HepG2 (cell line): ENCODE measurements around the gene PLEKHH1. TPM values are rescaled to one million over a fixed set of nuclear protein-coding genes. Genes with fewer than 3 reads are reported as not detected.

Experiments used
- ATAC-seq: fragments of 200-7000 bp; cut with Tn5 transposase; 3 replicates; pipeline ENCODE4 v1.9.1; 2020; ENCODE audit warnings: mild to moderate bottlenecking, moderate library complexity
- BruUV-seq: library from RNA; stranded (reverse); fragments of 400-500 nt; replicated peaks from 2 replicates; lab custom pipeline; 2021; lab: Mats Ljungman, UMichigan
- CTCF ChIA-PET: fragments of 300-600 bp; formaldehyde crosslinking; extraction: SDS; loops from one replicate; lab custom pipeline; 2021; ENCODE audit warnings: low total read pairs, inconsistent platforms, low intra/inter-chr PET ratio; lab: Yijun Ruan, JAX
- POLR2A ChIA-PET: fragments of 350-600 bp; sonication (Branson Sonifier 250); formaldehyde crosslinking; loops from one replicate; lab custom pipeline; 2020; ENCODE audit warnings: antibody characterized with exemption, inconsistent platforms; lab: Yijun Ruan, JAX
- DNase-seq: peaks from one replicate; pipeline ENCODE4 v3.0.0-alpha.2; 2015; ENCODE audit warnings: low spot score
- FAIRE-seq: peaks from 3 replicates; lab custom pipeline; 2011; peaks lifted over from hg19 to GRCh38; lab: Jason Lieb, UNC
- H2AFZ ChIP-seq: one replicate; pipeline ENCODE4 v1.6.1; 2011; ENCODE audit warnings: low read length, inconsistent platforms
- H3K27ac ChIP-seq: fragments of 300-600 bp; 3 replicates; pipeline ENCODE4 v1.8.0; 2011; ENCODE audit warnings: mixed run types, mild to moderate bottlenecking, mixed read lengths, low read length, inconsistent platforms; ENCODE audit not compliant: insufficient read depth; ENCODE audit errors: extremely low read length
- H3K27me3 ChIP-seq, 2 experiments: fragments of 200-600 bp in 1 of 2; 2 replicates in 1 of 2; 3 replicates in 1 of 2; pipeline versions ENCODE4 v1.6.0 to v1.8.0; 2011; ENCODE audit warnings: low read length in 2 of 2, mild to moderate bottlenecking in 2 of 2, moderate library complexity in 2 of 2, inconsistent platforms in 1 of 2; ENCODE audit not compliant: insufficient read depth in 2 of 2, control insufficient read depth in 1 of 2
- H3K36me3 ChIP-seq, 2 experiments: fragments of 200-600 bp in 1 of 2; replicated peaks in 1 of 2; 2 replicates in 1 of 2; 3 replicates in 1 of 2; pipeline versions ENCODE4 v1.5.1 to v1.8.0; 2011; ENCODE audit warnings: low read length in 2 of 2, inconsistent platforms in 1 of 2; ENCODE audit not compliant: insufficient read depth in 2 of 2, control insufficient read depth in 1 of 2
- H3K4me1 ChIP-seq: 2 replicates; pipeline ENCODE4 v1.5.1; 2012; ENCODE audit warnings: low read length, inconsistent platforms; ENCODE audit not compliant: insufficient read depth
- H3K4me2 ChIP-seq: 2 replicates; pipeline ENCODE4 v1.6.0; 2011; ENCODE audit warnings: low read depth, low read length, inconsistent platforms
- H3K4me3 ChIP-seq, 3 experiments: fragments of 200-600 bp in 1 of 3; sonication (generic), shearing (Covaris generic) in 1 of 3; replicated peaks in 1 of 3; 2 replicates each; pipeline ENCODE4 v1.5.1; 2011 to 2016; ENCODE audit warnings: low read length in 3 of 3, inconsistent platforms in 2 of 3, low read depth in 2 of 3, mild to moderate bottlenecking in 2 of 3, control low read depth in 1 of 3, mixed read lengths in 1 of 3; ENCODE audit not compliant: insufficient read depth in 1 of 3
- H3K79me2 ChIP-seq: one replicate; pipeline ENCODE4 v1.6.1; 2011; ENCODE audit warnings: low read length, inconsistent platforms; ENCODE audit not compliant: insufficient read depth
- H3K9ac ChIP-seq: 2 replicates; pipeline ENCODE4 v1.6.0; 2011; ENCODE audit warnings: mild to moderate bottlenecking, low read depth, low read length, inconsistent platforms; ENCODE audit not compliant: insufficient read depth
- H3K9me3 ChIP-seq: 2 replicates; pipeline ENCODE4 v1.5.1; 2012; ENCODE audit warnings: mild to moderate bottlenecking, low read length
- H4K20me1 ChIP-seq: 2 replicates; pipeline ENCODE4 v1.6.0; 2011; ENCODE audit warnings: inconsistent platforms, mild to moderate bottlenecking, low read length, moderate library complexity; ENCODE audit not compliant: insufficient read depth
- KLF16 ChIP-seq, 2 experiments: sonication (generic) in 1 of 2; formaldehyde crosslinking in 1 of 2; IDR thresholded peaks; 2 replicates each; pipeline versions ENCODE4 v1.6.1 to v1.8.0; 2016 to 2023; ENCODE audit warnings: missing genetic modification reagents in 2 of 2, missing compliant biosample characterization in 1 of 2
- MAFK ChIP-seq, 2 experiments: IDR thresholded peaks in 1 of 2; conservative IDR thresholded peaks in 1 of 2; 2 replicates each; pipeline ENCODE4 v1.6.1; 2011; ENCODE audit warnings: improper control_type of control experiment in 2 of 2, low read length in 2 of 2
- MBD4 ChIP-seq: IDR thresholded peaks from 2 replicates; pipeline ENCODE4 v1.6.1; 2012; ENCODE audit warnings: low read length, inconsistent platforms, borderline replicate concordance
- MTA3 ChIP-seq: sonication (generic); formaldehyde crosslinking; IDR thresholded peaks from 2 replicates; pipeline ENCODE4 v1.4.0; 2020; ENCODE audit warnings: missing genetic modification reagents
- NFE2L1 ChIP-seq: sonication (generic); formaldehyde crosslinking; IDR thresholded peaks from 2 replicates; pipeline ENCODE4 v1.4.0; 2020; ENCODE audit warnings: missing genetic modification reagents, mild to moderate bottlenecking, borderline replicate concordance
- SMYD3 ChIP-seq: sonication (generic); formaldehyde crosslinking; IDR thresholded peaks from 2 replicates; pipeline ENCODE4 v1.8.1; 2023; ENCODE audit warnings: mild to moderate bottlenecking, missing genetic modification reagents
- ZBTB4 ChIP-seq: sonication (generic); formaldehyde crosslinking; IDR thresholded peaks from 2 replicates; pipeline ENCODE4 v1.4.0; 2020; ENCODE audit warnings: missing genetic modification reagents, mild to moderate bottlenecking, borderline replicate concordance
- ZBTB49 ChIP-seq: sonication (generic); formaldehyde crosslinking; IDR thresholded peaks from 2 replicates; pipeline ENCODE4 v1.4.0; 2020; ENCODE audit warnings: missing genetic modification reagents, borderline replicate concordance
- ZFP62 ChIP-seq: sonication (generic); formaldehyde crosslinking; IDR thresholded peaks from 2 replicates; pipeline ENCODE4 v1.4.0; 2020; ENCODE audit warnings: missing genetic modification reagents
- ZNF274 ChIP-seq: sonication (generic); formaldehyde crosslinking; IDR thresholded peaks from 2 replicates; pipeline ENCODE4 v1.5.1; 2020; ENCODE audit warnings: mild to moderate bottlenecking, missing genetic modification reagents
- ZNF33A ChIP-seq: sonication (generic); formaldehyde crosslinking; IDR thresholded peaks from 2 replicates; pipeline ENCODE4 v1.5.1; 2020; ENCODE audit warnings: missing genetic modification reagents, mild to moderate bottlenecking, moderate library complexity, borderline replicate concordance
- ZNF652 ChIP-seq: IDR thresholded peaks from 2 replicates; pipeline ENCODE4 v1.6.1; 2016; ENCODE audit warnings: low read depth, borderline replicate concordance
- WGBS: methylation state at CpG from one replicate; pipeline ENCODE4 v1.1.6; 2017; ENCODE audit warnings: low lambda C conversion rate; 5-methylcytosine and 5-hydroxymethylcytosine counted together
- in situ Hi-C: cut with HindIII; loops from 2 replicates; pipeline ENCODE4 v1.10.0; 2017; ENCODE audit warnings: low pct_unique_long_range_greater_than_20kb; ENCODE audit not compliant: extremely low pct_ligation_motif_present
- intact Hi-C: fragments of 100-400 bp; cut with micrococcal nuclease; formaldehyde crosslinking; loops from one replicate; pipeline ENCODE4 v1.10.0; 2022; ENCODE audit not compliant: unreplicated experiment
- polyA plus RNA-seq, 8 experiments: library from polyadenylated mRNA; depleted of rRNA in 3 of 8; stranded (reverse) in 7 of 8; unstranded in 1 of 8; fragments of >200 nt; fragmentation: Illumina TruSeq in 4 of 8; extraction: Trizol in 4 of 8; gene quantifications; 2 replicates each; pipeline versions ENCODE4 v1.2.1 to v1.2.3, GENCODE V29; 2011 to 2016; ENCODE audit warnings: low read depth in 4 of 8, missing spikeins in 1 of 8, mixed read lengths in 1 of 8; ENCODE audit not compliant: insufficient read depth in 1 of 8
- total RNA-seq, 5 experiments: library from RNA; depleted of rRNA; stranded (reverse); fragments of >200 nt; fragmentation: Illumina TruSeq; extraction: Trizol; gene quantifications; 2 replicates each; pipeline ENCODE4 v1.2.3, GENCODE V29; 2016; ENCODE audit warnings: low read depth in 1 of 5
- TF ChIP-seq, protein P1 (sequence below): sonication (generic); formaldehyde crosslinking; IDR thresholded peaks from 2 replicates; pipeline ENCODE4 v1.8.1; 2023; ENCODE audit warnings: missing genetic modification reagents, mild to moderate bottlenecking, borderline replicate concordance
- TF ChIP-seq, protein P2 (sequence below): fragments of 450-650 bp; IDR thresholded peaks from 2 replicates; pipeline ENCODE4 v1.6.1; 2016

Gene PLEKHH1
- total and polyA plus RNA-seq, 2 of the 13 experiments (the other 11 are each of a cell fraction or from before 2014, with no cell fraction given), result 8.6 to 15.8 TPM

DNA sequence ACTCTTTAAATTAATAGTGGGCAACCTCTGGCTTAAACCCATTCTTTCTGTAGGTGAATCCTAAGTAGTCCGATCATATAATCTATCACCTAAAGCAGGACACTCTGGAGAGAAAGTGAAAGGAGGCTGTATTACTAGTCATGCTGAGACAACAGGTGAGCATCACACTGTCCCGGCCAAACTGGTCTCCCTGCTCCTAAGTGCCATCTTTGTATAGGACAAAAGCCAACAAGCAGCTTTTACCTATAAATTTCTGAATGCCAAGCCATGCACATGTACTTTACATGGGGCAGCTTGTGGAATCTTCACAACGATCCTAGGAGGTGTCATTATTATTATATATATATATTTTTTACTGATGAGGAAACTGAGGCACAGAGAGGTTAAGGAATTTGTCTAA, 18.0 kb downstream of the PLEKHH1 start (continued):
- no peak for TF ChIP-seq ZBTB4 (CRISPR knock-in tag)
- no peak for TF ChIP-seq MBD4
- no peak for TF ChIP-seq ZFP62 (CRISPR knock-in tag)
- no peak for TF ChIP-seq ZNF33A (CRISPR knock-in tag)
- TF ChIP-seq ZBTB49 (CRISPR knock-in tag), result no peak
- TF ChIP-seq MTA3 (CRISPR knock-in tag), result no peak

- H3K4me3 ChIP-seq, result no peak overlapping the region
- no peak for ATAC-seq
- no peaks in the 10 kb centered on the region for H3K27me3 ChIP-seq
- TF ChIP-seq, protein P1, sequence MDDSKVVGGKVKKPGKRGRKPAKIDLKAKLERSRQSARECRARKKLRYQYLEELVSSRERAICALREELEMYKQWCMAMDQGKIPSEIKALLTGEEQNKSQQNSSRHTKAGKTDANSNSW (CRISPR knock-in tag), result no peak
- TF ChIP-seq NFE2L1 (CRISPR knock-in tag) (no peak), KLF16 (CRISPR knock-in tag; IDR thresholded peaks at IDR 0.05) (no peak), ZNF274 (no peak), ZNF652 (CRISPR knock-in tag) (no peak), SMYD3 (CRISPR knock-in tag) (no peak), MAFK (conservative IDR thresholded peaks at IDR 0.05 in 1 of 2, IDR thresholded peaks at IDR 0.05 in 1 of 2; ENCODE audit: low read length in 2 of 2) (no peak)
- TF ChIP-seq, protein P2, sequence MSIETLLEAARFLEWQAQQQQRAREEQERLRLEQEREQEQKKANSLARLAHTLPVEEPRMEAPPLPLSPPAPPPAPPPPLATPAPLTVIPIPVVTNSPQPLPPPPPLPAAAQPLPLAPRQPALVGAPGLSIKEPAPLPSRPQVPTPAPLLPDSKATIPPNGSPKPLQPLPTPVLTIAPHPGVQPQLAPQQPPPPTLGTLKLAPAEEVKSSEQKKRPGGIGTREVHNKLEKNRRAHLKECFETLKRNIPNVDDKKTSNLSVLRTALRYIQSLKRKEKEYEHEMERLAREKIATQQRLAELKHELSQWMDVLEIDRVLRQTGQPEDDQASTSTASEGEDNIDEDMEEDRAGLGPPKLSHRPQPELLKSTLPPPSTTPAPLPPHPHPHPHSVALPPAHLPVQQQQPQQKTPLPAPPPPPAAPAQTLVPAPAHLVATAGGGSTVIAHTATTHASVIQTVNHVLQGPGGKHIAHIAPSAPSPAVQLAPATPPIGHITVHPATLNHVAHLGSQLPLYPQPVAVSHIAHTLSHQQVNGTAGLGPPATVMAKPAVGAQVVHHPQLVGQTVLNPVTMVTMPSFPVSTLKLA, result no peak
Observed at GRCh38 chr14:67551940-67552339, 18.9 kb downstream of the PLEKHH1 start.

More at GRCh38 chr14:67551940-67552339, 18.9 kb downstream of the PLEKHH1 start:
- 100% methylated on average over 3 of the region's 3 CpGs for WGBS
- Histone ChIP-seq H3K4me1 (peaks cover 4% of the 10 kb centered on the region), H3K4me2 (no peak overlapping the region), H3K9me3 (no peaks in the 10 kb centered on the region), H2AFZ (no peak overlapping the region), H3K36me3 (no peaks in the 10 kb centered on the region; a peak in 1 of 5 replicates), H3K27ac (no peak overlapping the region), H3K79me2 (no peaks in the 10 kb centered on the region), H3K9ac (no peak overlapping the region), H4K20me1 (no peaks in the 10 kb centered on the region)
- BruUV-seq, result no TSS peak
- DNase-seq, result no peak
- no peak for FAIRE-seq
- intact Hi-C loops (no loop called here), in situ Hi-C loops (no loop called here)
- POLR2A ChIA-PET, result no interaction called here
- CTCF ChIA-PET, result no interaction called here
